HG03097 (cell line): Measurements from ENCODE around the gene NUDT6.
"Not testable (repeated sequence)": the region's sequence is repeated elsewhere in the genome, so short reads cannot be mapped to it uniquely, and the experiment has no call there.

Experiments
- ATAC-seq: cut with Tn5 transposase; IDR thresholded peaks from one replicate; pipeline ENCODE4 v1.9.1; 2021; ENCODE audit not compliant: unreplicated experiment, low FRiP score

The NUDT6 gene

DNA sequence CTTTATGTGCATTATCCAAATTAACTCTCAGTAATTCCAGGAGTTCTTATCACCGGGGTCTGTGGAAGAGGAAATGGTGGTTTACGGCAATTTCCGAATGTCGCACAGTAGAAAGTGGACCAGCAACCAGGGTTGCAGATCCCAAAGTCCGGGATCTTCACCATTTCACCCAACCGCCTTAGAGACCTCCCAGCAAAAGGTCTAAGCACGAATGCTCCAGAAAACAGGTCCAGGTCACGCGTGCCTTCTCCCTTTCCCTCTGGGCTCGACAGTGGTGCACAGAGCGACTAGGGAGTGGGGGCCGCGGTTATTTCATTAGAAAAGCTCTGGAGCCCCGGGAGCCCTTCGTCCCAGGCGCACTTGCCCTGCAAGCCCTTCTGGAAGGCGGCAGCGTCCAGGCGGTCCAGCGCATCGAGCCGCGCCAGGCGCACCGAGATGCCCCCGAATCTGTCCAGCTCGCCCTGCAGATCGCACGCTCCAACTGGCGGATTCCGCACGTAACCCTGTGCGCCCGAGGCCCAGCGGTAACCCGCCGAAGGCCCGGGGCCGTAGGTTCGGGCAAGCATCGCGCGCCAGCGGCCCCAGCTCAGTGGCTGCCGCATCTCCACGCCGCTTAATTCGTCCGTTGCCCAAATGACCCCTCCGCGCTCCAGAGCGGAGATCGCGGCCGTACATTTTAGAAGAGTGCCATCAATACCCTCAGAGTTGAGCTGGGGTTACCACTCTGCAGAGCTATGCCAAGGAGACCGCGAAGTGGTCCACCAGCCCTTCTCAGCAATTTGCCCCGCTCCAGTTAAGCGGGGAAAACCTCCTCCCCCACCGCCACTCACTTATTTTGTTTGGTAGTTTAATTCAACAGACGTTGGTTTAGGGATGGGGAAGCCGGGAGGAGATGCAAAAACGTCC is at the start of gene NUDT6:
TSS of gene NUDT6 (minus strand) at position 627 of the 906 bp plus-strand sequence. CDS start at position 602, 25 bp downstream.
- ATAC-seq, result peak; percentile 80

DNA sequence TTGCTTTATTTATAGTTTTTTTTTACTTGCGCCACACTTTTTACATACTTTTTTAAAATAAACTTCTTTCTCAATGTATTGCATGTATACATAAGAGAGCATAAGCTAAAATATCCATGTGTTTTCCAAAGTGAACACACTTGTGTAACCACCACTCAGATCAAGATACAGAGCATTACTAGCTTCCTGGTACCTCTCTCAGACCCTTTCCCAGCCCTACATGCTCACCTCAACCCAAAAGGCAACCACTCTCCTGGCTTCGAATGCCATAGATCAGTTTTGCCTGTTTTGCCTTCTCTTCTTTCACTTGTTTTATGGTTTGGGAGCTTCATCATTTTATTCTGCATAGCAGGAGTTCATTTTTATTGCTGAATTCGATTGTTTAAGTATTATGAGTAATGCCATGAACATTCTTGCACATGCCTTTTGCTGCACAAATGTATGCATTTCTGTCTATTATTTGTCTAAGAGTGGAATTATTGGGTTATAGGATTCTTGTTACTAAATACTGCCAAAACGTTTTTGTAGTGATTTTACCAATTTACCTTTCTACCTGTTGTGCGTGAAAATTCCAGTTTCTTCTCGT is 45.9 kb upstream of the NUDT6 start:
- ATAC-seq, result no peak

DNA sequence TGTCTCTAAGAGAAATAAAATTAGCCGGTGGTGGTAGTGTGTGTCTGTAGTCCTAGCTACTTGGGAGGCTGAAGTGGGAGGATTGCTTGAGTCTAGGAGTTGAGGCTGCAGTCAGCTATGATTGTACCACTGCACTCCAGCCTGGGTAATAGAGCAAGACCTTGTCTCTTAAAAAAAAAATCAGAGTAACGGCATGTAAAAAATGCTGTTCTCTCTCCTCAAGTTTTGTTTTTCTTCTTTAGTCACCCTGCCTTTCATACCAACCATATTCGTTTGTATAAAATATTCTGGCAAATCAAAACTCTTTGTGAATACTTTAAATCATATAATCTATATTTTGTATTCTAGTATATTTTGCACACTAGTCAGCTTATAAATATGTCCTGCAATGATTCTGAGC is 44.8 kb upstream of the NUDT6 start:
- ATAC-seq, result no peak

DNA sequence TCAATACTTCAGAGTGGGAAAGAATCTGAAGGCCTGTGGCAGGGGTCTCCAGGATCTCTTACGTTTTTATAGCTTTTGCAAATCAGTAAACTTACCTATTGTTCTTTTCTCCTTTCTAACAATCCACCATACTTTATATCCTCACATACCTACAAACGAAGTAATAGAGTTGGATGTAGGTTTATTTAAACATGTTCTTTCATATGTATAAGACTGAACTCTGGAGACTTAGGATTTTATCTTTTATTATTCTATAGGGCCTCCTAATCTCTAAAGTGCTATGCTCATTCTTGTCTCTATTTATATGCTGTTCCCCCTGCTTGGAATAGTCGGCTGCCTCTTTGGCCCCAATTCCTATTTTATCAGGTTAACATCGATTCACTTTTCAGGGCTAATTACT is 43.8 kb upstream of the NUDT6 start:
- ATAC-seq, result no peak

- ATAC-seq, result no peak
Measured at GRCh38 chr4:122963216-122963615, 40.8 kb upstream of the NUDT6 start.

DNA sequence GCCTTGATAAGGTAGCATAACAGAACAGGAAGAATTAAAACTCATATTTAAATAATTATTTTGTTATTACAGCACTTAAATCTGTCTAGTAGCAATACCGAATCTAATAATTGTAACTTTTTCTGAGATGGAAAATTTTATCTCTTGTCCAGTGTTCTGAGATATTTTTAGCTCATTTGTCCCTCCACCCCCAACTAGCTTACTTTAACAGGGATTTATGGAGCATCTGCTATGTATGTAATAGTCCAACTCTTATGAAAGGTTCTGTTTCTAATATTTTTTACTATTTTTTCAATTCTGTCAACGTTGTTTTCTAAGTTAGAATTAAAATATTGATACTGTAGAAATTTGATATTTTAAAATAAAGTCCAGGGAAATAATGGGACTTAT is 38.2 kb upstream of the NUDT6 start:
- ATAC-seq, result no peak

DNA sequence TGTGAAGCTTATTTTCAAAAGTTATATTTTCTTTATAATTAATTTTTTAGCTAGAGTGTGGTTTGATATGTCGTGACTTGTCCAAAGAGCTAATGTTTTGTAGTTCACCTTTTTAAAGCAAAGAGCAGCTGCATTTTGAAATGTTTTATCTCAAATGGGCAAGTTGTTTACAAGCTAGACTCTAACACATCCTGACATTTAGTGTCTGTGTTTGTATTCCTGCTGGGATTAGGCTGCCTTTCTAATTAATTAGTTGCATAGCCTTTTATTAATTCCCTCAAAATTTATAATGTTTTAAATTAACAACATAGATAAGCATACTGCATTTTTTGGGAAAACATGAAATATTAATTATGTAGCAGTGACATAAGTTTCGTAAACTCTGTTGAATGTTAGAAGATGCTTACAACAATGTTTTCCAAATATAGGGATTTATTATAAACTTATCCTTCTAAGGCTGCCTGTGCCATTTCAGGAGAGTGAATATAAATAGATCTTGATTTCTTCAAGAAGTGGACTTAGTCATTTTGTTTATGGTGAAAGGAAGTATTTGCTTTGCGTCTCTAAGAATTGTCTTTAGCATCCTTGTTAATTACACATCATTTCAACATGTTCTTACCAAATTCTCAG is 37.7 kb upstream of the NUDT6 start:
- ATAC-seq, result no peak

DNA sequence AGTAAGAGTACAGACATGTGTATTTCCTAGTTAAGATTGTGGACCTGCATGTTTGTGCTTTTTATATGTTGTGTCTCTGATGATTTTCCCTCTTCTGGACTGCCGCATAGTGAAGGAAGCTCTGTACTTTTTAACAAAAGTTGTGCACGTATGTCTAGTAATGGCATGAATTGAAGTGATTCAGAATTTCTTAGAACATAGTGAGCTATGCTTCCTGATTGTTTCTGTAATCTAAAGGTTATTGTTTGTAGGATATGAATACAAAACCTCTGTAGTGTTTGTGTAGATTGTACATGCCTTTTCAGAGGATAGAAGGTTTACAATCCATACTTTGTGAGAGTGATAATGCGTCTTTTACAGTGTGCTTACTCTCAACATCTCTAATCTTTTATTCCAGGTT is 37.0 kb upstream of the NUDT6 start:
- ATAC-seq, result no peak

- ATAC-seq, result no peak
Measured at GRCh38 chr4:122958505-122958904, 36.1 kb upstream of the NUDT6 start.

GRCh38 chr4:122953924-122954323 is 31.5 kb upstream of the NUDT6 start:
- ATAC-seq, result no peak

DNA sequence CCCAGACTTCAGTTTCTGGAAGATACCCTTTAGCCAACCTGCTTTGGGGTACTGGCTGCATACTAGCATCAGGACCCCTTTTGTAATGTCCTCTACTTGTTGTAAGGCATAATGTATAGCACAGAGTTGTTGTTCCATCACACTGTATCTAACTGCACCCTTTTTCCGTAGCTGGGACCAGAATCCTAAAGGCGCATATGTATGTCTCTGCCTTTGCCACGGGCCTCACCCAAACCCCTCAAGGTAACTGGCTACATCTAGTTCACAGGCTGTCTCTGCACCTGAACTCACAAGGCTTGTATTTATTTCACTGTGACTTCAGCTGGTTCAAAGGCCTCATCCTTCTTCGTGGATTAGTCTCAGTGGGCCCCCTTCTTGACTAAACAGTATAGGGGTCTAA is 29.6 kb upstream of the NUDT6 start:
- ATAC-seq, result no peak

DNA sequence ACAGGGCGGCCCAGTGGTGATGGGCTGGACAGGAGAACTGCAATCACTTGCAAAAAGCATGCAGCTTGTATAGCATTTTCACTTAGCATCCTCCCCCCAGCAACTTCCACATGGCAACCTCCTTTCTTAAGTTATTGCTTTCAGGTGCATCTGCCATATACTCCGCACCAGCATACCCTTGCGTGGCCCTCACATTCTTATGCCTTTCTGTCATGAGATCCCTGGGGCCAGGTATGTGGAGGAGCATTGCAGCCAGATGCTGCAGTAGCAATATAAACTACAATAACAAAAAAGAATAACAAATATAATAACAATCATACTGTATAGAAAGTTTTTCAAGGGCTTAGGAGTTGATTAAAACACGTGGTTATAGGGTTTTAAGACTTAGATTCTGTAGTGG is 26.3 kb upstream of the NUDT6 start:
- no peak for ATAC-seq

- ATAC-seq, result no peak
Measured at GRCh38 chr4:122946142-122946541, 23.7 kb upstream of the NUDT6 start.

DNA sequence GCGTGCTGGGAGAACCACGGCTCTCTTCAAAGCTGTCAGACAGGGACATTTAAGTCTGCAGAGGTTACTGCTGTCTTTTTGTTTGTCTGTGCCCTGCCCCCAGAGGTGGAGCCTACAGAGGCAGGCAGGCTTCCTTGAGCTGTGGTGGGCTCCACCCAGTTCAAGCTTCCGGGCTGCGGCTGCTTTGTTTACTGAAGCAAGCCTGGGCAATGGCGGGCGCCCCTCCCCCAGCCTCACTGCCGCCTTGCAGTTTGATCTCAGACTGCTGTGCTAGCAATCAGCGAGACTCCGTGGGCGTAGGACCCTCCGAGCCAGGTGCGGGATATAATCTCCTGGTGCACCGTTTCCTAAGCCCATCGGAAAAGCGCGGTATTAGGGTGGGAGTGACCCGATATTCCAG is 22.7 kb upstream of the NUDT6 start:
- ATAC-seq, result not testable (repeated sequence)

- no peak for ATAC-seq
Measured at GRCh38 chr4:122932763-122933162, 10.4 kb upstream of the NUDT6 start.

DNA sequence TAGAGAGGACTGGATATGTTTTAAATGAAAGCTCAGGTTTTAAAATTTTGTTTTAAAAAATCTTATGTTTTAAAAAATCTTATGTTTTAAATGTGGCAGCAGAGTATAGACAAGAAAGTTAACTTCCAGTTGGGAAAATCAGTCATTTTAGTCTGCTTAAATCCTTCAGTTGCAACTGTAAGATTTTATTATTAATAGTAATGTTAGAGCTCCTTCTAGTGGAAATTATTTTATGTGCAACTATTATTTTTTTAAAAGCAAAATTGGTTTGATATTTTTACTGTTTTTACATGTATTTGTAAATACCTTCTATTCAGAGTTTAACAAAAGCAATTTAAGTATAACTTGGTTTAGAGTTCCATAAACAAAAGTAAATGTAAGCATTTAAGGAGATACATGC is 8.5 kb upstream of the NUDT6 start:
- ATAC-seq, result no peak

- no peak for ATAC-seq
Measured at GRCh38 chr4:122928930-122929329, 6.5 kb upstream of the NUDT6 start.

GRCh38 chr4:122922877-122923511 is 597 bp upstream of the NUDT6 start:
- ATAC-seq, result peak; percentile 95

DNA sequence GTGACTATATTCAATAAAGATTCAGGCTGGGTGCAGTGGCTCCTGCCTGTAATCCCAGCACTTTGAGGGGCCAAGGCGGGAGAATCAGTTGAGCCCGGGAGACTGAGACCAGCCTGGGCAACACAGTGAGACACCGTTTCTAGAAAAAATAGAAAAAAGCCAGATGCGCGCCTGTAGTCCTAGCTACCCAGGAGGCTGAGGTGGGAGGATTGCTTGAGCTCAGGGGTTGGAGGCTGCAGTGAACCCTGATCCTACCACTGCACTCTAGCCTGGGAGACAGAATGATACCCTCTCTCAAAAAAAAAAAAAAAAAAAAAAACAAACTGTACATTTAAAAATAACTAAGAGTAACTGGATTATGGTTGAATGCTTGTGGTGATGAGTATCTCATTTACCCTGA is 1.1 kb downstream of the NUDT6 start:
- no peak for ATAC-seq

DNA sequence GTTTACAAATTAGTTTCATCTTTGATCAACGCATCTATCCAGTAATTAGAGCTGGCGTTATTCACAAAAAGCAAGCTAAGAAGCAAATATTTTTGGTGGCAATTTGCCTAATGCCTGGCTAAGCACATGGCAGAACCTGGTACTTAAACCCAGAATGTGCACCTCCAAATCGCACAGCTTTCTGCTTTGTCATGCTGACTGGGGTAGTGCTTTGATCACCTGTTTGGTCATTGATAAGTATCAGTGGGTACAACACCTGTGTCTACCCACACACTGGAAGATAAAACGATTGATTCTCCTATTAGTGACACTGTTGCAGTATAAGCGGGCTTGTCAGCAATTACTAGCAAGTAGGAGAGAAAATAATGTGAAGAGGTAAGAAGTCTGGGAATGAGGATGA is 1.9 kb downstream of the NUDT6 start:
- no peak for ATAC-seq

- no peak for ATAC-seq
Measured at GRCh38 chr4:122917731-122918130, 4.7 kb downstream of the NUDT6 start.
